Measurements from ENCODE around the gene PTGS1.

PTGS1 gene

GRCh38 chr9:122374885-122375420, 4.1 kb downstream of the PTGS1 start:
- DNase-seq (ENCODE audit: low read depth): peak; percentile 67

- DNase-seq (ENCODE audit: low read depth): no peak
These were observed 6.0 kb downstream of the PTGS1 start for GRCh38 chr9:122376796-122377195.

- no peak for DNase-seq (ENCODE audit: low read depth)
These were observed 6.7 kb downstream of the PTGS1 start for GRCh38 chr9:122377241-122378164.

GRCh38 chr9:122378236-122378635, 7.4 kb downstream of the PTGS1 start:
- DNase-seq (ENCODE audit: low read depth): no peak

- DNase-seq (ENCODE audit: low read depth): no peak
These were observed 8.5 kb downstream of the PTGS1 start for GRCh38 chr9:122379340-122379739.

GRCh38 chr9:122380293-122380692, 9.5 kb downstream of the PTGS1 start:
- no peak for DNase-seq (ENCODE audit: low read depth)

GRCh38 chr9:122381206-122381950, 10.6 kb downstream of the PTGS1 start:
- no peak for DNase-seq (ENCODE audit: low read depth)

GRCh38 chr9:122382901-122383850, 12.4 kb downstream of the PTGS1 start:
- peak; percentile 70 for DNase-seq (ENCODE audit: low read depth)

- peak; percentile 41 for DNase-seq (ENCODE audit: low read depth)
These were observed 13.2 kb downstream of the PTGS1 start for GRCh38 chr9:122383992-122384461.

- DNase-seq (ENCODE audit: low read depth): no peak
These were observed 15.6 kb downstream of the PTGS1 start for GRCh38 chr9:122386311-122386872.

GRCh38 chr9:122387536-122387935, 16.7 kb downstream of the PTGS1 start:
- no peak for DNase-seq (ENCODE audit: low read depth)

GRCh38 chr9:122389195-122389594, 18.4 kb downstream of the PTGS1 start:
- DNase-seq (ENCODE audit: low read depth): no peak

GRCh38 chr9:122389799-122390481, 19.1 kb downstream of the PTGS1 start:
- no peak for DNase-seq (ENCODE audit: low read depth)

GRCh38 chr9:122392284-122392683, 21.5 kb downstream of the PTGS1 start:
- no peak for DNase-seq (ENCODE audit: low read depth)

- DNase-seq (ENCODE audit: low read depth): peak; percentile 36
These were observed 21.9 kb downstream of the PTGS1 start for GRCh38 chr9:122392714-122393113.

- DNase-seq (ENCODE audit: low read depth): no peak
These were observed 22.6 kb downstream of the PTGS1 start for GRCh38 chr9:122393284-122393983.

- DNase-seq (ENCODE audit: low read depth): peak; percentile 68
These were observed 23.7 kb downstream of the PTGS1 start for GRCh38 chr9:122394265-122395125.

GRCh38 chr9:122396614-122397148, 25.9 kb downstream of the PTGS1 start:
- DNase-seq (ENCODE audit: low read depth): no peak

- no peak for DNase-seq (ENCODE audit: low read depth)
These were observed 26.9 kb downstream of the PTGS1 start for GRCh38 chr9:122397749-122398148.

All from fibroblast of the conjunctiva (primary cell).